Uterus (tissue), 2 donors: Measurements from ENCODE around the gene ESRRB.

Source experiments
- CTCF ChIP-seq, 4 experiments: fragments of 200-600 bp in 2 of 4; fragments of 450-650 bp in 2 of 4; sonication (generic) in 2 of 4; IDR thresholded peaks; one replicate each; pipeline ENCODE4 v1.5.1; 2016 to 2019; ENCODE audit warnings: antibody characterized with exemption in 4 of 4, mild to moderate bottlenecking in 2 of 4, moderate library complexity in 1 of 4
- POLR2A ChIP-seq, 2 donors: fragments of 450-650 bp; IDR thresholded peaks; one replicate each; pipeline ENCODE4 v1.6.1; 2016; ENCODE audit warnings: antibody characterized with exemption in 2 of 2, mild to moderate bottlenecking in 1 of 2, moderate library complexity in 1 of 2

DNA sequence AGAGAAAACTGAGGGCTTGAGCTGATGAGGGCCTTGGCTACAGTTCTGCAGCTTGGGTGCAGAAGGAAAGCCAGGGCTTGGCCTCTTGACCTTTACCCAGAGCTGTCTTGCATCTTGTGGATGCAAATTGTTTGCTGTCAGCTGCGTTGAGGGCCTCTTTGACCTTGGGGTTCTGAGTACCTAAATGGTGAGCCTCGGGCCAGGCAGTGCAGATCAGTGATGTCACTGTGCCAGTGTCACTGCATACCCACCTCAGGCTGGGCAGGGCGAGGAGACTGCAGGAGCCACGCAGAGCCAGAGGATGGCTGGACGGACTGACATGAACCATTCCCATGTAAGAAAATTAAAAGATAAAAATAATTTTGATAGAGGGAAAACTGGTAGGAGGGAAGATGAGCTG, 18.6 kb downstream of the ESRRB start:
- TF ChIP-seq CTCF (IDR thresholded peaks at IDR 0.05) (no peak), POLR2A (IDR thresholded peaks at IDR 0.05) (no peak)
